GM19023 (cell line): ENCODE results near the gene POLL.
"Not testable (repeated sequence)": the region's sequence is repeated elsewhere in the genome, so short reads cannot be mapped to it uniquely, and the experiment has no call there.

Experiments used
- ATAC-seq: cut with Tn5 transposase; IDR thresholded peaks from one replicate; pipeline ENCODE4 v1.9.1; 2021; ENCODE audit warnings: mild to moderate bottlenecking, moderate library complexity; ENCODE audit not compliant: unreplicated experiment

The POLL gene

DNA sequence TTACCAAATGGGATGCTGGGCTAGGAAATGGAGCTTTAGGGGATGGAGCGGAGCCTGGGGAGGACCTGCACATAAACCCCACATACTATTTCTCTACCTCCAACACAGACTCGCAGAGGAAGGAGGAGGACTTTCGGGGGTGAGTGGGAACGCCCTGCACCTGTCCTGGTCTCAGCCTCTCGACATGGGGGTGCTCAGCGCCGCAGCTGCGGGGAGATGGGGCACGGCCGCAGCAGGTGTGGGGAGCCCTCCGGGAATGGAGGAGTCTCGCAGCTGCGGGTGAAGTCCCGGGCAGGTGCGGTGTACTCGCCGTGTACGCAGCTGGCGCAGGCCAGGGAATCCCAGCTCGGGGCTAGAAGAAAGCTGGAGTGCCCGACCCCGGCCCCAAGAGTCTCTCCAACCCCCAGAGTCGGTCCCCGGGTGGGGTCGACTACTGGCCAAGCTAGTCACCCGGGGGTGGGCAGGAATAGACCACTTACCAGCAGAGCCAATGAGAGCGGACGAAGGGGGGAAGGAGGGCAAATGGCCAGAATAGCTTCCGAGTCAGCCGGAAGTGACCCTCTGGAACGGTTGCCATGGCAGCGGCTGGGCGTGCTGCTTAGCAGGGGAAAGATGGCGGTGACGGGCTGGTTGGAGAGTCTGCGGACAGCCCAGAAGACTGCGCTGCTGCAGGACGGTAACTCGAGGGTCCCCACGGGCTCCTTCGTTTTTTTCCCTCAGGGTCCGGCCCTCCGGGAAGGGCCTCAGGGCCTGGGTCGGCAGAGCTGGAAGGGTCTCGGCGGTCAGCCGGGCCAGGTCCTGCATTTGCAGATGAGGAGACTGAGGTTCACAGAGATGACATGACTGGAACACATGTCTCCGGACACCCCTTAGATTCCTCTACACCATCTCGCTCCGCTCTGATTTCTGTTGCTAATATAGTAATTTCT, at the start of gene POLL, which contains the start of gene DPCD:
POLL (minus strand) TSS at position 533 of the 929 bp plus-strand sequence. CDS start 897 bp downstream, outside the sequence.
DPCD (plus strand) TSS at position 597 of the 929 bp plus-strand sequence; CDS start at position 613, 16 bp downstream.
- peak; percentile 97 for ATAC-seq

DNA sequence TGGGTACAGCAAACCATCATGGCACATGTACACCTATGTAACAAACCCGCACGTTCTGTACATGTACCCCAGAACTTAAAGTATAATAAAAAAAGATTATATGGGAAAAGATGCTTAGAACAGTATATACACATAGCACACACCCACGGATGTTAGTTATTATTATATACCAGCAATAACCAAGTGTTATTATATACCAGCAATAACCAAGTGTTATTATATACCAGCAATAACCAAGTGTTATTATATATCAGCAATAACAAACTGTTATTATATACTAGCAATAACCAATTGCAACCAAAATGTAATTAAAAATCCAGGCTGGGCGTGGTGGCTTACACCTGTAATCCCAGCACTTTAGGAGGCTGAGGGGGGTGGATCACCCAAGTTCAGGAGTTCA, 45.5 kb upstream of the POLL start:
- not testable (repeated sequence) for ATAC-seq

DNA sequence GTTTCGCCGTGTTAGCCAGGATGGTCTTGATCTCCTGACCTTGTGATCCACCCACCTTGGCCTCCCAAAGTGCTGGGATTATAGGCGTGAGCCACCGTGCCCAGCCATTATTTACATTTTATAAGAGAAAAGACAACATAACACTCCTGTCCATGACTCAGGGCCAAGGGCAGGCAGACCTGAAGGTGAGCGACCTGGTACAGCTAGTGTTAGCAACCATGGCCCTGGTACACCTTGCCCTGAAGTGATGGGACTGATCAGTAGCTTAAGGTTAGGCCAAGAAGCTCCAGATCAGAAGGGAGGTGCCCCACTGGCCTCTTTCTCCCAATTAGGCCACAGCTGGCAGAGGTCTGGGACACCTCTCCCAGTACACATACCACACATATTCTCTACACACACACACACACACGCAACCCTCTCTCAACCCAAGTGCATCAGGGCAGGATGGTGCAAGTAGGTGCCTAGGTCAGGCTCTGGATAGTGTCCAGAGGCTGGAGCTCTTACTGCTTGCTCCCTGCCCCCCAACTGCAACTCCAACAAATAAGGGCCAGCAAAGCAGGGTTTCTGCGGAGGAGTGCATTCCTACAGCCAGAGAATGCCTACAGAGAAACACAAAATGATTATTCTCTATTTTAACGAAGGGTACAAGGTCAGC, 43.9 kb upstream of the POLL start:
- ATAC-seq, result no peak

DNA sequence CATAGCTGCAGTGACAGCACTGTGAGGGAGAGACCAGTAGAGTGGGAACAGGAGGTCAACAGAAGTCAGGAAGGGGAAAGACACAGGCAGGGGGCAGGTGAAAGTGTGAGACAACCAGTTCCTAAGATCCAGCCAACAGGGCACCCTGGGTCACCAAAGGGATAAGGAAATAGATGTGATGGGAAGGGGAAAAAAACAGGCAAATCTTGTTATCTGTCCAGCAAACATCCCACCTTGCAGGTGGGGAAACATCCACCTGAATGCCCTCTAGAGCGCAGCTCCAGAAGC, 42.5 kb upstream of the POLL start:
- no peak for ATAC-seq

DNA sequence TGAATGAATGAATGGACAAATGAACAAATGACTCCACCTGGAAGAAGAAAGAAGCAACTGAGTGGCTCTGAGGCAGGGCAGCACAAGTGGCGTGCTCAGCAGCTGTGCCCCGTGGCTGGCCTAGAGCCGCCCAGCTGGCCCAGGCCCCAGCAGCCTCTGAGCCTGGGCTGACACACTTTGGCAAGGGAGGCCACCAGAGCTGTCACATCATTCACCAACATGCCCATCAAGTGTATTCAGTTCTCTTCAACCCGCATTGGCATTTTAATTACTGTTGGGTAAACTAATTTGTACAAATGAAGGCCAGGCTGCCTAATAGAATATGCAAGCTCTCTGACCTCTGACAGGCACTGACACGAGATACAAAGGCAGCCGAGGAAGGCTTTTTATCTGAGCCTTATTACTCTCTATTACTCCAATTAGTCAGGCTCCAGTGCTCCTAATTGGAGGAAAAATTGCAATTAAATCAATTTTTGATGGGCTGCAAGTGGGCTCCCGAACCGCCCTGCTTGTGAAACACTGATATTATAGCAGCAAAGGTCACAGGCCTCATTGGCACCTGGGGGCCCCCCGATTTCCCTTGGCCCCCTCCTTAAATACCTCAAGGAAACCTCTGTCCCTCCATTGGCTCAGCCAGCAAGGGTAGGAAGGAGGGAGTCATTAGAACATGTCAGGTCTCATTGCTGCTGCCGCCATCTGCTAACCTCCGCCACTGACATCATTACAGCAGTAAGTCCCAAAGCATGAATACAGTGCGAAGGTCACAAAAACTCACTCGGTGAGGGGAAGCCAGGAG, 42.0 kb upstream of the POLL start:
- ATAC-seq, result no peak

DNA sequence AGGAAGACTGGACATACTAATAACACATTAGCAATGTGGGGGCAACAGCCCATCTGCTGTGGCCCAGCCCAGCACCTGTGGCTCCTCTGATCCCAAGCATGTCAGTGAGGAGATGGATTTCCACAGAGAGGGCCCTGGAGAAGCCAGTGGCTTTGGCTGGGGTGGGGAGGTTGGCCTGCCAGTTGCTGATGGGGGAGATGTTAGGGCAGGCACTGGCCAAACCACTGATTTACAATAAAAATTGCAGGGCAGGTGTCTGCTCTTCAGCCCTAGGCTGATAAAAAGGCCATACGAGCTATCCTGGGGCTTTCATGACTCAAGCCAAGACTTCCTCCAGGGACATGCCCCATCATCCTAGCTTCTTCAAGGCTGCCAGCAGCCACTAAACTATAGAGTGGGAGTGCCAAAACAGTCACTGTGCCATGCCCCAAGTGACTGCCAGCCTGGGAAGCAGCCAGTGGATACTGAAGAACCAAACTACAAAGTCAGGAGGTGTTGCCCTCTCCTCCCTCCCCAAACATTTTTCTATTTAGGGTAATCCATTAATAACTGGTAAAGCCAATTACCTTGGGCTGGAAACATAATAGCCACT, 37.9 kb upstream of the POLL start:
- no peak for ATAC-seq

DNA sequence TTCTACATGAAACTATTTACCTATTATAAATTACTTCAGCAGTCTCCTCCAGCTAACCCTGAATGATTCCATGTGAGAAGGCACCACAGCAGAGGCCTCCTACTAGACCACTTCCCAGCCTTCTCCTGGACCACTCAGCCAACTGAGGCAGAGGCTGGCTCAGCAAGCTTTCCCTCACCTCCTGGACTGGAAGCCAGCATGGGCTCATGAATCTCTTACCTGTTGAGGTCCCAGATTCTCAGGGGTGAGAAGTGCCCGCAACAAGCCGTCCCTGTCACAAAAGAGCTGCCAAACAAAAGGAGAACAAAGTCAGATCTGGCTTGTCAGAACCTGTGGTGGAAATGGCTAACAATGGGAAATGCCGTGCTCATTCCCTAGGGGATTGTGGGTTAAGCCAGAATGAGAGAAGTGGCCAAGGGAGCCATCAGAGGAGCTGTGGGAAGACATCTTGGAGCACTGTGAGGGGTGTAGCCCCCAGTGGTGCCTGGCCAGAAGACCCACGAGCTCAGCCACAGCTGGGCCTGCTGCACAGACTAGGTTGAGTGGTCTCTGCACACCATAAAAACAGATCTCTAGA, 36.6 kb upstream of the POLL start:
- no peak for ATAC-seq

DNA sequence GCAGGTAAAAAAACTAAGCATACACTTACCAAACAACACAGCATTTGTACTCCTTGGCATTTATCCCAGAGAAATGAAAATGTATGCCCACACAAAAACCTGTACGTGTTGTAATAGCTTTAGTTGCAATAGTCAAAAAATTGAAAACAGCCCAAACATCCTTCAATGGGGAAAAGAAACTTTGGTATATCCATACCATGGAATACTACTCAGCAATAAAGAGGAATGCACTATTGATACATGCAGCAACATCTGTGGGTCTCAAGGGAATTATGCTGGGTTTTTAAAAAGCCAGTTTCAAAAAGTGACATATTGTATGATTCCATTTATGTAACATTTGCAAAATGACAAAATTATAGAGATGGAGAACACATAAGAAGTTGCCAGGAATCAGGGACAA, 35.5 kb upstream of the POLL start:
- no peak for ATAC-seq

DNA sequence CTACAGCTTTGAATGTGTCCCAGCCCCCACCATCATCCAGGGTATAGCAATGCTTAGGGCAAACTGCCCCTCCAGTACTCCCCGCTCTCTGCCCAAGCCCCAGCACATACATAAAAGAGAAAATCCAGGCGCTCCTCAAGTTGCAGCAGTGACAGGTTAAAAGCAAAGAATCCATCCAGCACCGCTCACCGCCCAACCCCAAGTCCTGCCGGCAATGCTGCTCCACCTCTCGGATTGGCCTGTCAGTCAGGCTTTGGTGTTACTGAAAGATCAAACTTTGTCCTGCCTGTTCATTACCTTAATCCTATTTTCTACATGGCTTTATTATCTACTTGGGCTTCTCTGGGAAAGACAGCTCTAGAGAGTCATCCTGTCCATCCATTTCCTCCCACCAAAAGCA, 31.9 kb upstream of the POLL start:
- ATAC-seq, result no peak

DNA sequence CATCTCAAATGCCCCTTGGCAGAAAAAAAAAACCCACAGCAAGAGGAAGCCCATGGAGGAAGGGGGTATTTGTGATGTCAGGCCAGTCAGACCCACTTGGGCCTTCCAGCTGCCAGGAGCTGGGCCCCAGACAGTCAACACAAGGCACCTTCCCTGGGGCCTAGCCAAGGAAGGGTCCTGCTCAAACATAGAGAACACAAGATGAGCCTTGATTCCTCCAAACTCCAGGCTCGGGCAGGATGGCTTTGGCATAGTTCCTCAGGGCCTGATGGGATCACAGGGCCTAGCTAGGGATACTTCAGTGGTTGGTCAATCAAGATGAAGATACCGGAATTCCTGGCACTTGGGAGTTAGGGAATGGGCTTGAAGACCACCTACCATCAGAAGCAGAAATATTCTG, 30.8 kb upstream of the POLL start:
- ATAC-seq, result no peak

DNA sequence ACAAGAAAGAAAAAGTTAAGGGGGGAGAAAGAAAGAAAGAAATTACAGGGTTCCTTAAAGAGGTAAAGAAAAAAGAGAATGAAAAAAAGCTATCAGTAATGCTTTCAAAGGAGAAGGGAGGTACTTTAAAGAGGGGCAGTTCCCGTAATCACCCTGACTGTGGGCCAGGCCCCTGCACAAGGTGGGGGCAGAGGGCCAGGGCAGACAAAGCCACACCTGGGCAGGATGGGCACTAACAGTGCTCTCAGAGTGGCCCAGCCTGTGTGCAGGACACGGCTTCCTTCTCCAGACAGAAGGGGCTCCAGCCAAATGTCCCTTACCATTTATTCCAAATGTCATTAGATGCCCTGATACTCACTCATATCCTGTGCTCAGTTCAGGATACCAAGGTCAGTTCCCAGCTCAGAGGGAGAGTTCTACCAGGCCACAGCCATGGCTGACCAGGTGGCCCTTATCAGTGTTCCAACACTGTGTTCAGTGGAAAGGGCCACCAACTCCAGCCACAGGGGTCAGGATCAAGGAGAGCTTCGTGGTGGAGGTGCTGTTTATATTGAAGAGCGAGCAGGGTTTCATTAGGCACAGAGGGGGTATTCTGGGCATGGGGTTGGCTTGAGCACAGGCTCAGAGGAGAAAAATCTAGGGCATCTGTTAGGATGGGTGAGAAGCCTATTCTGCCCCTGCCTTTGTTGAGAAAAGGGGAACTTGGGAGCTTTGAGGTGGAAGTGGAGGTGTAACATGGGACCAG, 29.9 kb upstream of the POLL start:
- ATAC-seq, result no peak

DNA sequence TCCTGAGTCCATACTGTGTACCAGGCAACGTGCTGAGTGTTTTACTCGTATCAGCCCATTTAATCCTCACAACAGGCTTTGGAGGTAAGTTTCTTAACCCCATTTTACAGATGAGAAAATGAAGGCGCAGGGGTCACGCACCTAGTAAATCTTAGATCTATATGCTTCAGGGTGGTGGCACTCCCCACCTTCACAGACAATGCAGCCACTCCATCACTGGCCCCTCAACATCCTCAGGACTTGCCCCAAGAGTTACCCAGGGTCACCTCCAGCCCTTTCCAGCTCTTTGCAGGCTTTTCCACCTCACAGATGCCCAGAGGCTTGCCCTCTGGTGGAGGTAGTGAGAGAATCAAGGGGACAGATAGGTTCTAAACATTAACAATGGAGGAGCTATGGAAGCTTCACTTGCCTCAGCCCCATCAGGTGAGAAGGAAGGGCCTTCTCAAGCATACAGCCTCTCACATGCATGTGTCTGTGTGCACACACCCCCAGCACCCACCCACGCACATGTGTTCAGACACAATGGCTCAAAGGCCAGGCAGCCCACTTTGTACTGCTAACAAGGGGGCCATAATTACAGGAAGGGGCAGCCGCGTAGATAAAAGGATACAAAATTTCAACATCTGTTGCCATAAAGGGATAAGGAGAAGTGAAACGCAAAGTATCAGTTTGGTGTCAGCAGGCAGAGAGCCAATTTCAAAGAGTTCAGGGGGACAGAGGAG, 29.2 kb upstream of the POLL start:
- no peak for ATAC-seq

DNA sequence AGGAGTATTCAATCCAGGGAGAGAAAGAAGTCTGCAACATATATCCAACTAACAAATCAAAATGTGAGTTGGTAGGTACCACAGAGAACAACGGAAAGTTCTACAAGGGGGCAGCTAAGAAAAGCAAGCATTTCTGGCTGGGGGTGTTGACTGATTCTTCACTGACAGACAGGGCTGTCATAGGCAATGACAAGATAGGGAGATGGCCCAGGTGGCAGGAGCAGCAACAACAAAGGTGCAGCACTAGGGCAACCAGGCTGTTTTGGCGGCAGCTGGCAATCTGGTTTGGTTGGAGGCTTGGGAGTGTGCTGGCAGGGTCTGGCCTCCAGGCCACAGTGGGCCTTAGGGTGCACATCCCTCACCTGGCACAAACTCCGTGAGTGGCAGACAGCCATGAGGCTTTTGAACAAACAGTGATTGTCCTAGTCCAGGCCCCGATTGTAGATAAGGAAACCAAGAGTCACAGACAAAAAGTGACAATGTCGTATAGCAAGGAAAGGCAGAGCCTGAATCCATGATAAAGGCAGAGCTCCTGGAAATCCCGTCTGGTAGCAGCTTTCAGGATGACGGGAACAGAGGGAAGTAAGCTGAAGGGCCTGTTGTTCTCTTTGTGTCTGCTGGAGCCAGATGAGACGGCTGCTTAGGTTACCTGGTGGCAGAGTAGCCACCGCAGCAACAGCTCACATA, 28.5 kb upstream of the POLL start:
- ATAC-seq, result no peak

DNA sequence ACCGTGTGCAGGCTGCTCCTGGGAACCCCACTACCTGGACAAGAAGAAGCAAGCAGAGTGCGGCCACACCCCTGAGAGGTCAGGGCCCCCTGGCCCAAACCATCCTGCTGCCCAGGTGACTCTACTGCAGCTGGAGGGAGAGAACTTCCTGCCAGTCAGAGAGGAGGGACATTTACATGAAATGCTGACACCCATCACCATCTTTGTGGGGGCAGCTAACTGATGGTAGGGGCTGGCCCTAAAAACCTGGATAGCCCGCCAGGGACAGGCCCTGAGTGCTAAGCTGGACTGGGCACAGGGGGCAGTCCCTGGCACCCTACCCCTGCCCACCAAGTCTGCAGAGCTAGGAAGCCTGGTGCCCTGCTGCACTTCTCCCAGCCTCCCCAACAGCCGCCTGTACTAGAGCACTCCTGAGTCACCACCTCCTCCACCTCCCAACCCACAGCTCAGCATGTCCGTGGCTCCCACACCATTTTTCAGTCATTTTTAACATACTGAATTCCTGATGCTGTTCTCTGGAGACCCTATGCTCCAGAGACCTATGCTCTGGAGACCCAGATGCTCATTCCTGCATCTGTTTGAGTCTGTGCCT, 27.6 kb upstream of the POLL start:
- no peak for ATAC-seq

DNA sequence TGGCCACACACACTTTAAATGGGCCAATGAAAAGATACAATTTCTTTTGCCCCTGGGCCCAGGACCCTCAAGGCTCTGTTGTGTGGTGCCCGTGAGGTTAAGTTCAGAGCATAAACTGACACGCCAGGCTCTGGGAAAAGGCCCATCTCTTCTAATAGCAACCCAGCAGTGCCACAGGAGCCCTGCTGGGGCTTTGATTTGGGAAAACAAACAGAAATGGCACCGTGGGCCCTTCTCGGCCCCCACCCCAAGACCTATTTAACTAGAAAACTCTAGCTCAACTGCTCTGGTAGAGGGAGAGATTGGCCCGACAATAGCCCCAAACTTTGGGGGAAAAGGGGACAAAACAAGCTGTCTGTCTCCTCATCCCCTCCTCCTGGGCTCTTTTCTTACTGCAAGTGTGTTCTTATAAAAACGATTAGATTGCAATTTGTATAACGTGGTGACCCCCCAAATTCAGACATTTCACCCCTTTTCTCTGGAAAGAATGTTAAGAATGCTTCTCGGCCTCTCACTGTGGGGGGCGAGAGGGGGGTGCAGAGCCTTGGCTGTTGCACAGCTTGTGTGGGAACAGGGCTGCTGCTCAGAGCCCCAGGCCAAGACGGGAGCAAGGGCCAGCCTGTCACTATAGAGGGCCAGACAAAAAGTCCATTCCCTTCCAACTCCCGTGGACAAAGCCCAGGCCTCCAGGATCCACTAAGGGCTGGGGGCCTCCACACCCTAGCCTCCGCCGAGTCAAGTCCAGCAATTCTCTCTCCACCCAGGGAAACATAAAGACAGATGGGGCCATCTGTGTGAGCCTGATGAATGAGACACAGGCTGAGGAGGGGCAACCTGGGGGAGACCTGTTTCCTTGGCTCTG, 26.8 kb upstream of the POLL start:
- ATAC-seq, result no peak

DNA sequence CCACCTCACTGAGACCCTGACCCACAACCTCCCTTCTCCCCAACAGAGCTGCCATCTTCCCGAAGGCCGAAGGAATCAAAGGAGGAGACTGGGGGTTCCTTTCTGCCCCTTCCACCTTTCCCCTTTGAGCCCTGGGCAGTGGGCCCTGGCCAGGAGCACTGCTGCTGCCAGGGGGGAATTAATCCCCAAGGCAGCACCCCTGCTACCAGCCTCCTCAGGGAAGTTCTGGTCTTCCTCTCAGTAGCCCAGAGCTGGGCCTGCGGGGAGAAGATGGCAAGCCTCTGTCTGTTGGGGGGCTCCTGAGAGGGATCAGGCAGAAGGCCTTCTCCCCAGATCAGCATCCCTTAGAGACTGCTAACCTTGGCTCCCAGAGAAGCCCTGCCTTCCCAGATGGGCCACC, 25.6 kb upstream of the POLL start:
- no peak for ATAC-seq

DNA sequence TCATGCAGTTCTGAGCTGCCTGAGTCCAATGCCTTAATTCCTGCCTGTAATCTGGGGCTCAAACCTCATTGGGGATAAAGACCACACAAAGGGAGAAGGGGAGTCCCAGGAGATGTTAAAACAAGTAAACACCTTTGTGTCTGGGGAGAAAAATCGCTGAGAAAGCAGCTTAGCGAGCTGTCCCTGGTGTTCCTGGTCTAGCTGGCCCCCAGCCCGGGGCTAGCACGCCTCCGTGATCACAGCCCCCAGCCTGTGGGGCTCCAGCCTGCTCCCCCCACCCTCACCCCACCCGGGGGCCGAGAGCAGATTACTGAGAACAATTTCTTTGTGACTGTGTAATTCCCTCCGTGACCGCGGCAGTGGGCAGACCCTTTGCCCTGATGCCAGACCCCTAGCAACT, 24.8 kb upstream of the POLL start:
- ATAC-seq, result no peak

DNA sequence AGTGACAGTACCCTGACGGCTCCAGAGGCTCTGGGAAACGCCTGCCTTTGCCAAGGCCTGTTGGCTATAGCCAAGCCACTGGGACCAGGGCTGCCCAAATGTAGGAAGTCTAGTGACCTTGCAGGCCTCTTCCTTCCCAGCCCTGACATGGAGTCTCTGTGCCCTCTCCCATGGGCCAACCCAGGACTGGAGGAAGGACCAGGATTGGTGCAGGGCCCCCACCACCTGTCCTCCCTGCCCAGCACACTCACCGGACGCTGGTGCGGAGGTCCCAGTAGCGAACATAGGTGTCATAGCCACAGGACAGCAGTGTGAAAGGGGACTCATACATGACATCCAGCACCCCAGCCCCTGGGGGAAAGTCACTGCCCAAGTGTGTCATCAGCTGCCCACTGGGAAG, 24.0 kb upstream of the POLL start:
- no peak for ATAC-seq
